ENCODE data around the gene GGN. TPM values are rescaled to one million over a fixed set of nuclear protein-coding genes. Genes with fewer than 3 reads are reported as not detected.

The GGN gene
- total RNA-seq, 1 donor from 2014 or later = not detected

- DNase-seq (ENCODE audit: low spot score) = no peak
- no peak for ATAC-seq
Observed at GRCh38 chr19:38388349-38389100, 691 bp upstream of the GGN start, which contains the start of gene SPRED3. TSS of gene SPRED3 (plus strand) at chr19:38388697. CDS start at chr19:38390303, 1,606 bp downstream.

GRCh38 chr19:38386971-38387549, 774 bp downstream of the GGN start:
- DNase-seq (ENCODE audit: low spot score) (no peak), ATAC-seq (peak; percentile 4)

DNA sequence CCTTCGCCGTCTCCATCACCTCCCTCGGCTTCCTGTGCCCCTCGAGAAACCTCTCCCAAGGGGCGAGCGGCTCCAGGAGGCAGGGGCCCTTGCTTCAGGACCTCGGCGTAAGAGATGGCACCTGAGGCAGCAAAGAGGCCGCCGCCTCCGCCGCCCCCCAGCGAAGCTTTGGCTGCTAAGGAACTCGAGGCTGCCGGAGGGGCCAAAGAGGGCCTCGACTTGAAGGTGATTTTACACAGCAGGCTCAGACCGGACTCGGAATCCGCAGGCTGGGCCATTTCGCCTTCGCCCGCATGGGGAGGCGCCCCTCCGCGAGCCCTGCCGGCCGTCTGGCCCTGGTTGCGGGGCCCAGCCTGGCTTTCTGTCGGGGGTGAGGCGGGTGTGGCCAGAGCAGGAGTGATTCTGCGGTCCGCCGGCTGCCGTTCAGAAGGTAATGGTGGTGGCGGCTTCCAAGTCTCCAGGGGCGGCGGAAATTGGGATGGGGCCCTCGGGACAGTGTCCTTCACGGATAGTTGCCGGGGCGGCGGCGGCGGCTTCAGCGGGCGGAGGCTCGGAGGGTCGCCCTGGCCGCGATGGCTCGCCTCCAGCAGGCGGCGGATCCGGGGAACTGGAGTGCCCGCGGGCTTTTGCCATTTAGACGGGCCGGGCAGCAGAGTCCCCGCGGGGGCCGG, 1.4 kb downstream of the GGN start:
- no peak for DNase-seq (ENCODE audit: low spot score)
- no peak for ATAC-seq

DNA sequence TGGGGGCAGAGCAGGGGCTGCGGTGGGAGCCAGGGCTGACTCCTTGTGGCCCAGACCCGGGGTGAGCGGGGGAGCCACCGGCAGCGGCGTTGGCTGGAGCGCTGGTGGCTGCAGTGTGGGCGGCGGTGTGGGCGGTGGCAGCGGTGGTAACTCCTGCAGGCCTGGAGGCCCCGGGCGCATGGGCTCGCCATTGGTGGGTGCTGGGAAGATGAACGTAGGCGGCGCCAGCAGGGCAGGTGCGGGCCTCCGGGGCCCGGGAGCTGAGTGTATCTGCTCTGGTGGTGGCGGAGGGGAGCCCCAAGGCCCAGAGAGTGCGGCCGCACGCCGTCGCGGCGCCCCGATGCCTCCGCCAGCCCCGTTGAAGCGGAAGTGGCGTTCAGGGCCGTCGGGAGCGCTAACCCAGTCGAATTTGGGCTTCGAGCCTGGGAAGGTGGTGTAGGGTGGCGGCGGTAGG, 2.0 kb downstream of the GGN start:
- DNase-seq (ENCODE audit: low spot score) = no peak
- ATAC-seq = no peak

DNA sequence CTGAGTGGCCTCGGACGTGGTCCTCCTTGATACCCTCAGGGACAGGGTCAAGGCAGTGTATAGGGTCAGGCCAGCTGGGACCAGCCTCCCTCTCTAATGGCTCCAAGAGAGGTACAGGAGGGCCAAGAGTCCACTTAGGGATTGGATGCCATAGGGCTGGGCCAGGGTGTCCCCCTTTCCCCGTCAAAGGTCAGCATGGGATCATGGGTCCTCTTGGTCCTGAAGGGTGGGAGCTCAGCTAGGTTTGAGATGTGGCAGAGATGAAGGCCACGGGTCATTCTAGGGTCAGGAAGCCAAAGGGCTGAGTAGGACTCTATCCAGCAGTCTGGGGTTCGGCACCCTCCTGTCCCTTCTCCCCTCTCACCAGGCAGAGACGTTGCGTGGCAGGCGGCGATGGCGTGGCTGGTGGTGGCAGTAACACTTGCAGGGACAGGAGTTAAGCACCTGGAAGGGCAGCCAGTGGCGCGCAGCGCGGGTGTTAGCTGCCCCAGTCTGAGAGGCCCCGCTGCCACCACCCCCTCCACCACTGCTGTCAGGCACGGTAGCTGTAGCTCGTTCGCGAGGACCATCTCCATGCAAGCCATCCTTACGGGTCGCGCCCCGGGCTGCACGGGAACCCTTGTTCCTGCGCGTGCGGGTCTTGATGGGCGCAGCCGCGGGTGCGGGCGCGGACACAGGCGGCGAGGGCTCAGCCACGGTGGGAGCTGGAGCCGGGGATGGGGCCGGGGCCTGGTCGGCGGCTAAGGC, 2.6 kb downstream of the GGN start:
- DNase-seq (ENCODE audit: low spot score) (no peak), ATAC-seq (no peak)

GRCh38 chr19:38384209-38385027, 3.4 kb downstream of the GGN start:
- ATAC-seq (no peak), DNase-seq (ENCODE audit: low spot score) (no peak)

DNA sequence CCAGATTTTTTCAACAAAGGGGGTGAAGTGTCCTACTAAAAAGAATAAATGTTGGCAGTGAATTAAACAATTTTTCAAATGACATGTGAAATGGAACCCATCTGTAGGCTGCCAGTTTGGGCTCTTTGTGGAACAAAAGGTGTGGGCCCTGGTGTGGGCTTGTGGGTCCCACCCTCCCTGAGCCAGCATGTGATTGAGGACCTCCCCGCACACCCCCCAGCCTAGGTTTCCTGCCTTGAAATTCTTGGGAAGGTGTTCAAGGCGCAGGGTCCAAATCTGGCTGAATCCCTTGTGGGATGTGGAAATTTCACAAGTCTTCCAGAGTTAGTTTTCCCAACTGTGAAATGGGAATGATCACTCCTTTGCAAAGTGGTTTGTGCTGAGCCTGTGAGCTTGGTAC, 4.1 kb downstream of the GGN start:
- no peak for ATAC-seq
- no peak for DNase-seq (ENCODE audit: low spot score)

DNA sequence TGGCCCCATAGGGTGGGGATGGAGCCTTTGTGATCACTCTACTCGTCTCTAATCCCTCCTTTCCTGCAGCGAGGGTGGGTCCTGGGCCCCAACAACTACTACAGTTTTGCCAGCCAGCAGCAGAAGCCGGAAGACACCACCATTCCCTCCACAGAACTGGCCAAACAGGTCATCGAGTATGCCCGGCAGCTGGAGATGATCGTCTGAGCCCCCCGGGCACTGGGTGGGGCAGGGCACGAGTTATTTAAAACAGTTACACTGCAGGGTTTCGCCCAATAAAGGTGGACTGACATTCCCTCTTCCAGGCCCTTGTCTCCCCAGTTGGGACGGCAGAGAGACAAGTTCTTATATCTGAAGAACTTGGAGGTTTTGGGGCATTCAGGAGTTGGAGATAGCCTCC, 4.7 kb downstream of the GGN start:
- ATAC-seq (no peak), DNase-seq (ENCODE audit: low spot score) (no peak)

DNA sequence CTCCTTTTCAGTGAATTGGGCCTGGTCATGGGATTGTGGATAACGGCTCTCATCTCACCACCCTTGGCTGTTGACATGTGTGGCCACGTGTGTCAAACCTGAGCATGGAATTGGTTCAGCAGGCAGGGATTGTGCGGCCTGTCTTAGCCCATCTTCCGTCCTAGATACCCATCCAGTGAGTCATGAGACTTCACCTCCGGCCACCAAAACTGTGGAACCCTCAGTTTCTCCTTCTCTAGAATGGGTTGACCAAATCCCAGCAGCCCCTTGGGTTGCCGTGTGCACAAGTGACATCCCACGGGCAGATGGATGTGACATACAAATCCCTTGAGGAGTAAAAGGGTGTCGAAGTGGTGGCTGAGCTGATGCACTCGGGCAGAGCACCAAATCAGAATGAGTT, 6.7 kb downstream of the GGN start:
- DNase-seq (ENCODE audit: low spot score) (no peak), ATAC-seq (no peak)

DNA sequence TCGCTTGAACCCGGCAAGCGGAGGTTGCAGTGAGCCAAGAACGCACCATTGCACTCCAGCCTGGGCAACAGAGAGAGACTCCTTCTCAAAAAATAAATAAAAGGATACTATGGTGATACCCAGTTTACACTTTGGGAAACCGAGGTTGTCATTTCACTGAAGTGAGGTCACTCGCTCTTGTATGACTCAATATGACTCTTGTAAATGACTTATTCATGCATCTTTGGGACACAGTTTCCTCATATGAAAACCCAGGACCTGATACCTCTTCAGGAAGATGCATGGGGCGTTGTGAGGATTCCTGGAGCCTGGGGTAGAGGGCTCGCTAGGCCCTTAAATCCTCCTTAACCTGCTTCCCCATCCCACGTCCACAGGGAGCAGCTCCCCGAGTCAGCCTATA, 9.0 kb downstream of the GGN start:
- no peak for ATAC-seq
- DNase-seq (ENCODE audit: low spot score) = no peak

GRCh38 chr19:38377052-38377451, 10.8 kb downstream of the GGN start:
- no peak for ATAC-seq
- DNase-seq (ENCODE audit: low spot score) = no peak

DNA sequence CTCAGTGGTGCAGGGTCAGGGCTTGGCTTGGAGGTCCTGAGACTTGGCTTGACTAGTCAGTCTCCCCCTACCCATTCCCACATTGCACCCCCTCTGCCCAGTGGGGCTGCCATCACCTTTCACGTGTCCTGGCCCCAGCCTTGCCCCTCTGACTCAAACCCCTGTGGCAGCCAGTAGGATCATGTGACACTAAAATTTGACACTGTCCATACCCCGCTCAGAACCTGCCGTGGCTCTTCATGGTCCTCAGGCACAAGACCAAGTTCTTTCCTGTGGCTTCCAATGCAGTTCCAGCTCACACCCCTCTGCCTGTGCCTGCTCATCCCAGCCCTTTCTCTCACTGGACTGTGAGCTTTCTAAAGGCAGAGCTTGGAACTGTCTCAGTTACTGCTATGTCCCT, 11.3 kb downstream of the GGN start:
- DNase-seq (ENCODE audit: low spot score) (no peak), ATAC-seq (no peak)

- DNase-seq (ENCODE audit: low spot score) (no peak), ATAC-seq (no peak)
Observed at GRCh38 chr19:38375748-38376147, 12.1 kb downstream of the GGN start.

DNA sequence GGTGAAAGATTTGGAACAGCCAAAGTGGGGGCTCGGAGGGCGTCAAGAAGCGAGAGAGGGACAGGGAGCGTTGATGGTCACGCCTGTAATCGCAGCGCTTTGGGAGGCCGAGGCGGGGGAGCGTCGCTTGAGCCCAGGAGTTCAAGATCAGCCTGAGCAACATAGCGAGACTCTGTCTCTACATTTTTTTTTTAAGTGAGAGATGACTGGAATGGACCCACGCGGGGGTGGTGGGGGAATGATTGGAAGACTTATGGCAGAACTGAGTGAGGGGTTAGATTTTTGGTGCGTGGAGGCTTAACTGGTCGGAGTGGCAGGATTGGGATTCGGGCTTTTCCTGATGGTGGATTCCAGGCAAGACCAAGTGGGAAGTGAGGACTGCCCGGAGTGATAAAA, 12.7 kb downstream of the GGN start:
- ATAC-seq = peak; percentile 3
- DNase-seq (ENCODE audit: low spot score) = no peak

DNA sequence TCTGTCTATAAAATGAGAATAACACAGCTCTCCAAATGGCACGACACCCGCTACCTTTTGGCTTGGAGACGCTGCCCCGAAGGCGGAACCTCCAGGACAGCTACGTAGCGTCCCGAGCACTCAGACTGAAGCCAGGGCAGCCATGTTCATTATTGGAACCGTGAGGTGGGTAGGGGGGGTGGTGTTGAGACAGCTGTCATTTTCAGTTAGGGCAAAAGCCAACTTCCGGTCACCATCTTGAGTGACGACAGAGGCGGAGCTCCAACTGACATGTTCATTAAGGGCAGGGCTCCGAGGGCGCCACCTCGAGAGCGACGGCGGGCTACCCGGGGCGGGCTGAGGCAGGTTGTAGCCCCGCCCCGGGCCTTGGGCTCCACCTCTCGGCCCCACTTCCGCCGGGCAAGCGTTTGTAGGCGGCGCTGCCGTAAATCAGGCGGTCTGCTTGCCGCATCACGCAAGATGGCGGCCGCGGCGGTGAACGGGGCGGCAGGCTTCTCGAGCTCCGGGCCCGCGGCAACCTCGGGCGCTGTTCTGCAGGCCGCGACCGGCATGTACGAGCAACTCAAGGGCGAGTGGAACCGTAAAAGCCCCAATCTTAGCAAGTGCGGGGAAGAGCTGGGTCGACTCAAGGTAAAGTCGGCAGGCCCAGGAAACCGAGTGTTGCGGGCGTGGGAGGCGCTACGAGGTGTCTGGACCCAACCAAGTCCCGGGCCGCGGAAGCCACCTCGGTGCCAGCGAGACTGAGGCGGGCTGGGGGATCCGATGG, 13.3 kb downstream of the GGN start, which contains the start of gene PSMD8:
Gene PSMD8, plus strand, starts transcription at position 240 of the 766 bp plus-strand sequence. Its CDS starts 31 bp downstream, at position 271.
- DNase-seq (ENCODE audit: low spot score) (peak; percentile 99), ATAC-seq (peak; percentile 98)

GRCh38 chr19:38373907-38374331, 13.9 kb downstream of the GGN start:
- ATAC-seq = no peak
- DNase-seq (ENCODE audit: low spot score) = no peak

- no peak for DNase-seq (ENCODE audit: low spot score)
- no peak for ATAC-seq
Observed at GRCh38 chr19:38371081-38371480, 16.8 kb downstream of the GGN start.

GRCh38 chr19:38370299-38370698, 17.5 kb downstream of the GGN start:
- ATAC-seq (no peak), DNase-seq (ENCODE audit: low spot score) (no peak)

- ATAC-seq (no peak), DNase-seq (ENCODE audit: low spot score) (no peak)
Observed at GRCh38 chr19:38369584-38369983, 18.2 kb downstream of the GGN start.

GRCh38 chr19:38367041-38367440, 20.8 kb downstream of the GGN start:
- no peak for DNase-seq (ENCODE audit: low spot score)

More at GRCh38 chr19:38367041-38367440, 20.8 kb downstream of the GGN start:
- ATAC-seq = no peak

Data from left lobe of liver (tissue), 2 donors.